Measurements from ENCODE around the gene PRR5L.
A peak's percentile ranks its signal among the peaks of the same experiment; 100 is the strongest.

Gene PRR5L

GRCh38 chr11:36341915-36342314, 45.8 kb downstream of the PRR5L start:
- Histone ChIP-seq H3K36me3 (replicated peaks in 1 of 2; ENCODE audit: control insufficient read depth in 2 of 2, insufficient read depth in 2 of 2, low read length in 2 of 2) (no peaks in the 10 kb centered on the region), H3K79me1 (ENCODE audit: low read depth, low read length) (no peaks in the 10 kb centered on the region), H4K8ac (ENCODE audit: low read depth, low read length) (no peak overlapping the region), H2BK15ac (ENCODE audit: low read length) (no peak overlapping the region), H2BK12ac (ENCODE audit: low read length) (no peak overlapping the region), H3K4me2 (ENCODE audit: insufficient read depth, low read length, poor library complexity, severe bottlenecking) (no peak overlapping the region), H3K23ac (ENCODE audit: low read depth, low read length, poor library complexity) (no peak overlapping the region), H3K14ac (ENCODE audit: low read length) (no peak overlapping the region), H2AK5ac (ENCODE audit: low read depth, low read length) (no peak overlapping the region), H3K18ac (ENCODE audit: low read length) (no peak overlapping the region), H2AFZ (ENCODE audit: low read length) (no peak overlapping the region), H2BK5ac (ENCODE audit: low read length) (no peak overlapping the region), H3K27ac (replicated peaks; ENCODE audit: low read length) (no peak overlapping the region), H4K91ac (ENCODE audit: low read depth, low read length, poor library complexity) (no peak overlapping the region), H3K4me3 (ENCODE audit: low read length in 2 of 2) (peak overlapping the region in 1 of 2 donors; percentile 36), H3K27me3 (ENCODE audit: control insufficient read depth in 3 of 3, insufficient read depth in 3 of 3, low read depth in 1 of 3, low read length in 3 of 3) (no peaks in the 10 kb centered on the region), H3K4ac (ENCODE audit: low read length) (no peak overlapping the region), H2BK120ac (ENCODE audit: low read depth, low read length) (no peak overlapping the region), H3K9ac (ENCODE audit: low read depth, low read length, poor library complexity) (no peak overlapping the region), H3K4me1 (ENCODE audit: control insufficient read depth in 2 of 2, insufficient read depth in 1 of 2, low read depth in 1 of 2, low read length in 2 of 2) (peaks cover 5 to 13% of the 10 kb centered on the region in 2 donors), H3K9me3 (replicated peaks in 1 of 2; ENCODE audit: control insufficient read depth in 2 of 2, insufficient read depth in 1 of 2, low read depth in 1 of 2, low read length in 2 of 2) (no peaks in the 10 kb centered on the region)
- no peak for DNase-seq (ENCODE audit: low spot score)
- WGBS, 2 donors (ENCODE audit: extremely low coverage in 2 of 2, insufficient read length in 2 of 2, insufficient replicate concordance in 1 of 2) = no CpG with 5 or more reads among the region's 8 CpGs

GRCh38 chr11:36342327-36342726, 46.2 kb downstream of the PRR5L start:
- Histone ChIP-seq H3K4me3 (ENCODE audit: low read length in 2 of 2) (no peak overlapping the region), H3K9ac (ENCODE audit: low read depth, low read length, poor library complexity) (no peak overlapping the region), H3K4ac (ENCODE audit: low read length) (no peak overlapping the region), H3K23ac (ENCODE audit: low read depth, low read length, poor library complexity) (no peak overlapping the region), H3K14ac (ENCODE audit: low read length) (no peak overlapping the region), H3K27ac (replicated peaks; ENCODE audit: low read length) (no peak overlapping the region), H2AFZ (ENCODE audit: low read length) (no peak overlapping the region), H3K79me1 (ENCODE audit: low read depth, low read length) (no peaks in the 10 kb centered on the region), H3K9me3 (replicated peaks in 1 of 2; ENCODE audit: control insufficient read depth in 2 of 2, insufficient read depth in 1 of 2, low read depth in 1 of 2, low read length in 2 of 2) (no peaks in the 10 kb centered on the region), H4K8ac (ENCODE audit: low read depth, low read length) (no peak overlapping the region), H2BK15ac (ENCODE audit: low read length) (no peak overlapping the region), H3K18ac (ENCODE audit: low read length) (no peak overlapping the region), H3K4me2 (ENCODE audit: insufficient read depth, low read length, poor library complexity, severe bottlenecking) (no peak overlapping the region), H2BK12ac (ENCODE audit: low read length) (no peak overlapping the region), H3K4me1 (ENCODE audit: control insufficient read depth in 2 of 2, insufficient read depth in 1 of 2, low read depth in 1 of 2, low read length in 2 of 2) (peaks cover 5 to 13% of the 10 kb centered on the region in 2 donors), H2BK5ac (ENCODE audit: low read length) (no peak overlapping the region), H3K27me3 (ENCODE audit: control insufficient read depth in 3 of 3, insufficient read depth in 3 of 3, low read depth in 1 of 3, low read length in 3 of 3) (no peaks in the 10 kb centered on the region), H2BK120ac (ENCODE audit: low read depth, low read length) (no peak overlapping the region), H3K36me3 (replicated peaks in 1 of 2; ENCODE audit: control insufficient read depth in 2 of 2, insufficient read depth in 2 of 2, low read length in 2 of 2) (no peaks in the 10 kb centered on the region), H4K91ac (ENCODE audit: low read depth, low read length, poor library complexity) (no peak overlapping the region), H2AK5ac (ENCODE audit: low read depth, low read length) (no peak overlapping the region)
- WGBS, 2 donors (ENCODE audit: extremely low coverage in 2 of 2, insufficient read length in 2 of 2, insufficient replicate concordance in 1 of 2) = no CpG with 5 or more reads among the region's 5 CpGs
- DNase-seq (ENCODE audit: low spot score) = no peak

- H3K27me3 ChIP-seq (ENCODE audit: control insufficient read depth in 3 of 3, insufficient read depth in 3 of 3, low read depth in 1 of 3, low read length in 3 of 3) = no peaks in the 10 kb centered on the region
- H2AK5ac ChIP-seq (ENCODE audit: low read depth, low read length) = no peak overlapping the region
- no CpG with 5 or more reads among the region's 5 CpGs for WGBS, 2 donors (ENCODE audit: extremely low coverage in 2 of 2, insufficient read length in 2 of 2, insufficient replicate concordance in 1 of 2)
- no peak overlapping the region for H3K4me2 ChIP-seq (ENCODE audit: insufficient read depth, low read length, poor library complexity, severe bottlenecking)
- H3K4me1 ChIP-seq (ENCODE audit: control insufficient read depth in 2 of 2, insufficient read depth in 1 of 2, low read depth in 1 of 2, low read length in 2 of 2) = peaks cover 7 to 13% of the 10 kb centered on the region in 2 donors
- H4K91ac ChIP-seq (ENCODE audit: low read depth, low read length, poor library complexity) = no peak overlapping the region
- H2BK15ac ChIP-seq (ENCODE audit: low read length) = no peak overlapping the region
- no peak overlapping the region for H3K23ac ChIP-seq (ENCODE audit: low read depth, low read length, poor library complexity)
- H2BK5ac ChIP-seq (ENCODE audit: low read length) = no peak overlapping the region
- no peak overlapping the region for H3K4me3 ChIP-seq (ENCODE audit: low read length in 2 of 2)
- H3K9me3 ChIP-seq (replicated peaks in 1 of 2; ENCODE audit: control insufficient read depth in 2 of 2, insufficient read depth in 1 of 2, low read depth in 1 of 2, low read length in 2 of 2) = no peaks in the 10 kb centered on the region
- no peaks in the 10 kb centered on the region for H3K79me1 ChIP-seq (ENCODE audit: low read depth, low read length)
- H3K14ac ChIP-seq (ENCODE audit: low read length) = no peak overlapping the region
- H3K36me3 ChIP-seq (replicated peaks in 1 of 2; ENCODE audit: control insufficient read depth in 2 of 2, insufficient read depth in 2 of 2, low read length in 2 of 2) = no peaks in the 10 kb centered on the region
- no peak overlapping the region for H2BK12ac ChIP-seq (ENCODE audit: low read length)
- H4K8ac ChIP-seq (ENCODE audit: low read depth, low read length) = no peak overlapping the region
- H3K18ac ChIP-seq (ENCODE audit: low read length) = no peak overlapping the region
- DNase-seq (ENCODE audit: low spot score) = no peak
- no peak overlapping the region for H3K27ac ChIP-seq (replicated peaks; ENCODE audit: low read length)
- H3K9ac ChIP-seq (ENCODE audit: low read depth, low read length, poor library complexity) = no peak overlapping the region
- H3K4ac ChIP-seq (ENCODE audit: low read length) = no peak overlapping the region
- no peak overlapping the region for H2AFZ ChIP-seq (ENCODE audit: low read length)
- no peak overlapping the region for H2BK120ac ChIP-seq (ENCODE audit: low read depth, low read length)
These were observed 47.3 kb downstream of the PRR5L start for GRCh38 chr11:36343436-36343835.

GRCh38 chr11:36345084-36345511, 49.0 kb downstream of the PRR5L start:
- H2BK120ac ChIP-seq (ENCODE audit: low read depth, low read length) = no peak overlapping the region
- H3K4ac ChIP-seq (ENCODE audit: low read length) = no peak overlapping the region
- H3K14ac ChIP-seq (ENCODE audit: low read length) = no peak overlapping the region
- no peak overlapping the region for H2BK5ac ChIP-seq (ENCODE audit: low read length)
- no peaks in the 10 kb centered on the region for H3K9me3 ChIP-seq (replicated peaks in 1 of 2; ENCODE audit: control insufficient read depth in 2 of 2, insufficient read depth in 1 of 2, low read depth in 1 of 2, low read length in 2 of 2)
- H3K23ac ChIP-seq (ENCODE audit: low read depth, low read length, poor library complexity) = no peak overlapping the region
- peaks cover 12 to 13% of the 10 kb centered on the region in 2 donors for H3K4me1 ChIP-seq (ENCODE audit: control insufficient read depth in 2 of 2, insufficient read depth in 1 of 2, low read depth in 1 of 2, low read length in 2 of 2)
- no peak overlapping the region for H4K91ac ChIP-seq (ENCODE audit: low read depth, low read length, poor library complexity)
- H3K27me3 ChIP-seq (ENCODE audit: control insufficient read depth in 3 of 3, insufficient read depth in 3 of 3, low read depth in 1 of 3, low read length in 3 of 3) = no peaks in the 10 kb centered on the region
- H3K27ac ChIP-seq (replicated peaks; ENCODE audit: low read length) = no peak overlapping the region
- H3K4me3 ChIP-seq (ENCODE audit: low read length in 2 of 2) = no peak overlapping the region
- no peak overlapping the region for H4K8ac ChIP-seq (ENCODE audit: low read depth, low read length)
- H3K18ac ChIP-seq (ENCODE audit: low read length) = no peak overlapping the region
- H3K9ac ChIP-seq (ENCODE audit: low read depth, low read length, poor library complexity) = no peak overlapping the region
- H2AFZ ChIP-seq (ENCODE audit: low read length) = no peak overlapping the region
- no peak overlapping the region for H2BK15ac ChIP-seq (ENCODE audit: low read length)
- no peaks in the 10 kb centered on the region for H3K79me1 ChIP-seq (ENCODE audit: low read depth, low read length)
- H2BK12ac ChIP-seq (ENCODE audit: low read length) = no peak overlapping the region
- no peaks in the 10 kb centered on the region for H3K36me3 ChIP-seq (replicated peaks in 1 of 2; ENCODE audit: control insufficient read depth in 2 of 2, insufficient read depth in 2 of 2, low read length in 2 of 2)
- DNase-seq (ENCODE audit: low spot score) = no peak
- no CpG with 5 or more reads among the region's 11 CpGs for WGBS, 2 donors (ENCODE audit: extremely low coverage in 2 of 2, insufficient read length in 2 of 2, insufficient replicate concordance in 1 of 2)
- no peak overlapping the region for H3K4me2 ChIP-seq (ENCODE audit: insufficient read depth, low read length, poor library complexity, severe bottlenecking)
- H2AK5ac ChIP-seq (ENCODE audit: low read depth, low read length) = no peak overlapping the region
